ENCODE results near the gene SYPL1. TPM values are rescaled to one million over a fixed set of nuclear protein-coding genes. Genes with fewer than 3 reads are reported as not detected.

Gene SYPL1
- polyA plus RNA-seq, 1 of the 3 experiments (the other 2 are of a cell fraction) = 72.4 TPM

DNA sequence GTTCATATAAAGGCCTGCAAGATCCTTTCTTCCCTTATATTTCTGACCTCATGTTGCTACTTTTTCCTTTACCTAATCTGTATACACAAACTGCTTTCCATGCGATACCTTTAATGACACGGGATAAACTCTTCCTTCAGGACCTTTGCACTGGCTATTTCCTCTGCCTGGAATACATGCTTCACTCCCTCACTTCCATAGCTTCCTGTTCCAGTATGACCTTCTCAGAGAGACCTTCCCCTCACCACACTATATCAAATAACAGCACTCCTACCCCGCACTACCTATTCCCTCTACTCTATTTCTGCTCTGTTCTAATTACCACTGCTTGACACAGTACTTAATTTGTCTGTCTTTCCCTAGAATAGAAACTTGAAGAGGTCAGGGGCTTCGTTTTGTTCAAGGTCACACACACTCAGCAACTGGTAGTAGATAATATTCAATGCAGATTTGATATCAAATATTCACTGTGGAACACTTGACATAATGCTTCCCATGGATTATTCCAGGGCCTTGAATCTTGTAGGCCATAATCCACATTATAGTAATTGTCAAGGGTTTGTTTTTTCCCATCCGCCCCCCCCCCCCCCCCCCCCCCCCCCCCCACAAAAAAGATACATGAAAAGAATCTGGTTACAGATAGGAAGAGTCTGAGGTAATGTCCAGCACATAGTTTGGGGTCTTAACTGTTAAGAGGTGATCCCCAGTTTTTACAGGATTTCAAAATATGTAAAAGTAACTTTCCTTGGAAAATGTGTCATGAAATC lies 11.1 kb downstream of the SYPL1 start:
- DNase-seq = no peak
- Histone ChIP-seq H3K4me3 (ENCODE audit: low read depth in 2 of 2, low read length in 1 of 2) (no peak overlapping the region), H3K9me3 (no peaks in the 10 kb centered on the region), H3K4me1 (ENCODE audit: control insufficient read depth in 1 of 2, insufficient read depth in 2 of 2, low read depth in 1 of 2, low read length in 1 of 2) (peaks cover 0 to 2% of the 10 kb centered on the region in 2 experiments; a peak in 1 of 4 replicates), H3K4me2 (no peak overlapping the region), H3K27me3 (ENCODE audit: insufficient read depth) (no peaks in the 10 kb centered on the region), H3K36me3 (replicated peaks in 1 of 2; ENCODE audit: control insufficient read depth in 1 of 2, insufficient read depth in 2 of 2, low read length in 1 of 2) (peaks cover 35 to 37% of the 10 kb centered on the region in 2 experiments), H4K20me1 (ENCODE audit: insufficient read depth) (peaks cover 74% of the 10 kb centered on the region), H3K9me2 (no peaks in the 10 kb centered on the region), H3K27ac (ENCODE audit: low read depth in 2 of 2, low read length in 1 of 2) (no peak overlapping the region), H3K79me2 (ENCODE audit: insufficient read depth) (peaks cover 92% of the 10 kb centered on the region), H3F3A (replicated peaks; ENCODE audit: insufficient read depth) (peaks cover 10% of the 10 kb centered on the region), H2AFZ (ENCODE audit: low read depth) (no peak overlapping the region), H3K9ac (no peak overlapping the region)
- TF ChIP-seq TCF12 (IDR thresholded peaks at IDR 0.05) (no peak), CHD2 (IDR thresholded peaks at IDR 0.05; ENCODE audit: low read length, partially characterized antibody) (no peak), SIN3A (IDR thresholded peaks at IDR 0.05; ENCODE audit: borderline replicate concordance, low read depth, low read length) (no peak)
- 91% methylated on average over 5 of the region's 5 CpGs for WGBS (ENCODE audit: low lambda C conversion rate)
- ChIA-PET CTCF (interaction anchor here (1.3 to 2.0 kb wide), 3 partner anchors 11 to 53 kb away, joined by 6 to 8 read pairs (median 6); partner anchors contain the start of gene SYPL1), POLR2A (interaction anchor here (0.6 kb wide), 1 partner anchor 11 kb away, joined by 3 read pairs; the partner anchor contains the start of gene SYPL1)

DNA sequence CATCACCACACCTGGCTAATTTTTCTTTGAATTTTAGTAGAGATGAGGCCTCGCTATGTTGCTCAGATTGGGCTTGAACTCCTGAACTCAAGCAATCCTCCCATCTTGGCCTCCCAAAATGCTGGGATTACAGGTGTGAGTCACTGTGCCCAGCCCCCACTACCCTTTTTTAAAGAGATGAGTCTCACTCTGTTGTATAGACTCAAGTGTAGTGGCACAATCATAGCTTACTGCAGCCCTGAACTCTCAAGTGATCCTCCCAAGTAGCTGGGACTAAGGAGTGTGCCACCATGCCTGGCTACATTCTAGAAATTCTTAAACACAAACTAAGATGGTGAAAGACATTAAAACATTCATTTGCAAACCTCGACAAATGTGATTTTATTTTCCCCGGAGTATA lies 12.6 kb downstream of the SYPL1 start:
- no peaks in the 10 kb centered on the region for H3K9me2 ChIP-seq
- H3K27ac ChIP-seq (ENCODE audit: low read depth in 2 of 2, low read length in 1 of 2) = no peak overlapping the region
- H2AFZ ChIP-seq (ENCODE audit: low read depth) = no peak overlapping the region
- no peaks in the 10 kb centered on the region; a peak in 1 of 4 replicates for H3K4me1 ChIP-seq (ENCODE audit: control insufficient read depth in 1 of 2, insufficient read depth in 2 of 2, low read depth in 1 of 2, low read length in 1 of 2)
- no peaks in the 10 kb centered on the region for H3K27me3 ChIP-seq (ENCODE audit: insufficient read depth)
- TF ChIP-seq CHD2 (IDR thresholded peaks at IDR 0.05; ENCODE audit: low read length, partially characterized antibody) (no peak), NRF1 (IDR thresholded peaks at IDR 0.05; ENCODE audit: low read depth, low read length) (no peak), RXRA (IDR thresholded peaks at IDR 0.05; ENCODE audit: borderline replicate concordance, low read depth) (no peak), TCF12 (IDR thresholded peaks at IDR 0.05) (no peak), ELF1 (IDR thresholded peaks at IDR 0.05) (no peak), JUND (IDR thresholded peaks at IDR 0.05) (no peak), GATA2 (CRISPR knock-in tag; IDR thresholded peaks at IDR 0.05) (no peak), FOXM1 (IDR thresholded peaks at IDR 0.05; ENCODE audit: low read depth) (no peak), FOXJ3 (CRISPR knock-in tag; IDR thresholded peaks at IDR 0.05) (no peak), RAD21 (IDR thresholded peaks at IDR 0.05; ENCODE audit: low read length) (no peak), TEAD4 (IDR thresholded peaks at IDR 0.05; ENCODE audit: borderline replicate concordance, insufficient read depth) (no peak)
- TF ChIP-seq, protein P1, sequence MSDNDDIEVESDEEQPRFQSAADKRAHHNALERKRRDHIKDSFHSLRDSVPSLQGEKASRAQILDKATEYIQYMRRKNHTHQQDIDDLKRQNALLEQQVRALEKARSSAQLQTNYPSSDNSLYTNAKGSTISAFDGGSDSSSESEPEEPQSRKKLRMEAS (IDR thresholded peaks at IDR 0.05; ENCODE audit: low read depth) = no peak
- TF ChIP-seq, protein P2, sequence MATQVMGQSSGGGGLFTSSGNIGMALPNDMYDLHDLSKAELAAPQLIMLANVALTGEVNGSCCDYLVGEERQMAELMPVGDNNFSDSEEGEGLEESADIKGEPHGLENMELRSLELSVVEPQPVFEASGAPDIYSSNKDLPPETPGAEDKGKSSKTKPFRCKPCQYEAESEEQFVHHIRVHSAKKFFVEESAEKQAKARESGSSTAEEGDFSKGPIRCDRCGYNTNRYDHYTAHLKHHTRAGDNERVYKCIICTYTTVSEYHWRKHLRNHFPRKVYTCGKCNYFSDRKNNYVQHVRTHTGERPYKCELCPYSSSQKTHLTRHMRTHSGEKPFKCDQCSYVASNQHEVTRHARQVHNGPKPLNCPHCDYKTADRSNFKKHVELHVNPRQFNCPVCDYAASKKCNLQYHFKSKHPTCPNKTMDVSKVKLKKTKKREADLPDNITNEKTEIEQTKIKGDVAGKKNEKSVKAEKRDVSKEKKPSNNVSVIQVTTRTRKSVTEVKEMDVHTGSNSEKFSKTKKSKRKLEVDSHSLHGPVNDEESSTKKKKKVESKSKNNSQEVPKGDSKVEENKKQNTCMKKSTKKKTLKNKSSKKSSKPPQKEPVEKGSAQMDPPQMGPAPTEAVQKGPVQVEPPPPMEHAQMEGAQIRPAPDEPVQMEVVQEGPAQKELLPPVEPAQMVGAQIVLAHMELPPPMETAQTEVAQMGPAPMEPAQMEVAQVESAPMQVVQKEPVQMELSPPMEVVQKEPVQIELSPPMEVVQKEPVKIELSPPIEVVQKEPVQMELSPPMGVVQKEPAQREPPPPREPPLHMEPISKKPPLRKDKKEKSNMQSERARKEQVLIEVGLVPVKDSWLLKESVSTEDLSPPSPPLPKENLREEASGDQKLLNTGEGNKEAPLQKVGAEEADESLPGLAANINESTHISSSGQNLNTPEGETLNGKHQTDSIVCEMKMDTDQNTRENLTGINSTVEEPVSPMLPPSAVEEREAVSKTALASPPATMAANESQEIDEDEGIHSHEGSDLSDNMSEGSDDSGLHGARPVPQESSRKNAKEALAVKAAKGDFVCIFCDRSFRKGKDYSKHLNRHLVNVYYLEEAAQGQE (IDR thresholded peaks at IDR 0.05; ENCODE audit: low read depth, low read length) = no peak
- TF ChIP-seq, protein P3, sequence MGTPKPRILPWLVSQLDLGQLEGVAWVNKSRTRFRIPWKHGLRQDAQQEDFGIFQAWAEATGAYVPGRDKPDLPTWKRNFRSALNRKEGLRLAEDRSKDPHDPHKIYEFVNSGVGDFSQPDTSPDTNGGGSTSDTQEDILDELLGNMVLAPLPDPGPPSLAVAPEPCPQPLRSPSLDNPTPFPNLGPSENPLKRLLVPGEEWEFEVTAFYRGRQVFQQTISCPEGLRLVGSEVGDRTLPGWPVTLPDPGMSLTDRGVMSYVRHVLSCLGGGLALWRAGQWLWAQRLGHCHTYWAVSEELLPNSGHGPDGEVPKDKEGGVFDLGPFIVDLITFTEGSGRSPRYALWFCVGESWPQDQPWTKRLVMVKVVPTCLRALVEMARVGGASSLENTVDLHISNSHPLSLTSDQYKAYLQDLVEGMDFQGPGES (IDR thresholded peaks at IDR 0.05; ENCODE audit: low read depth, low read length) = no peak
- no peaks in the 10 kb centered on the region for H3K9me3 ChIP-seq
- DNase-seq = no peak
- peaks cover 10% of the 10 kb centered on the region for H3F3A ChIP-seq (replicated peaks; ENCODE audit: insufficient read depth)
- CTCF ChIA-PET = interaction anchor here (1.5 to 2.0 kb wide), 2 partner anchors 42 to 54 kb away, joined by 6 to 8 read pairs; no protein-coding TSS in a partner anchor
- no peak overlapping the region for H3K4me3 ChIP-seq (ENCODE audit: low read depth in 2 of 2, low read length in 1 of 2)
- H3K36me3 ChIP-seq (replicated peaks in 1 of 2; ENCODE audit: control insufficient read depth in 1 of 2, insufficient read depth in 2 of 2, low read length in 1 of 2) = peaks cover 39 to 45% of the 10 kb centered on the region in 2 experiments
- H3K79me2 ChIP-seq (ENCODE audit: insufficient read depth) = peaks cover 77% of the 10 kb centered on the region
- POLR2A ChIA-PET = no interaction called here
- H3K4me2 ChIP-seq = no peak overlapping the region
- no peak overlapping the region for H3K9ac ChIP-seq
- 94% methylated on average over 3 of the region's 3 CpGs for WGBS (ENCODE audit: low lambda C conversion rate)
- peaks cover 59% of the 10 kb centered on the region for H4K20me1 ChIP-seq (ENCODE audit: insufficient read depth)

Data from SK-N-SH (cell line).